GM21528 (cell line): ENCODE results near the gene EML6.

Experiments
- ATAC-seq: cut with Tn5 transposase; IDR thresholded peaks from one replicate; pipeline ENCODE4 v1.9.1; 2021; ENCODE audit warnings: mild to moderate bottlenecking, moderate library complexity; ENCODE audit not compliant: unreplicated experiment, low FRiP score

EML6 gene

DNA sequence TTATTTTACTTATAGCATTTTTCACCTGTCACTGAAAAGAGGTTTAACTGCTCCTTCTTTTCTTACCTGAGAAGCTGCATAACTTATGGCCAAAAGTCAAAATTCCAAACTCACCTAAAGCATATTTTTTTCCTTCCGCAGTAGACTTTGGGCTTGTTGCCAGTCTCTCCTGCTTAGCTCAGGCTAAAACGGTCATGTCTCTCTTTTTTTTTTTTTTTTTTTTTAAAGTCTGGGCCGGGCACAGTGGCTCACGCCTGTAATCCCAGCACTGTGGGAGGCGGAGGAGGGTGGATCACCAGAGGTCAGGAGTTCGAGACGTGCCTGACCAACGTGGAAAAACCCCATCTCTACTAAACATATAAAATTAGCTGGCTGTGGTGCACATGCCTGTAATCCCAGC lies 213.3 kb downstream of the EML6 start:
- ATAC-seq: no peak

DNA sequence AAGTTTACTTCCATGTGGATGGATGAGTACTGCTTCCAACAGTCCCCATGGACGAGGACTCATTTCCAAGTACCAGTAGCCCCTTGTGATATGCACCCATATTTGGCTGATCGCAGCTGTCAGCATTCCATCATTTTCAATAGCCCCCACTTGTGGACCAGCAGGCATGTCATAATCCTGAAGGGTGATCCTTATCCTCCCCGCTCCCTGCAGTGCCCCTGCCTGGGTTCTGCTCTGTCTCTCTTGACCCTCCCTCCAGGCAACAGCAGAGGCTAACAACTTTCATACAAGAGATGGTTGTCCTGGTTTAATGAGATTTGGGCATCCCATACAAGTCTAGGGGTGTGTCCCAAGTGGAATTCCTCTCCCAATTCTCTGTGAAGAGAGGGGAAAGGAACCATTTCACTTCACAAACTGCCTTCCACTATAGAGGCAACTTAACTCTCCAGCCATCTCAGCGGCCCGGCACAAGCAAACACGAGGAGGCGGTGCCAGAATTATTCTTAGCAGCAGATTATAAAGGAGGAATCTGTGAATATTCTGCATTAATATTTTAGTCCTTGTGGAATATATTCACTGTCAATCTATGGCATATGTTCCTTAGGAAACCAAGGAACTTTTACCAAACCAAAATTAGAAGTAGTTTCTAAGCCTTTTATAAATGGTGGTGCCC lies 216.1 kb downstream of the EML6 start:
- no peak for ATAC-seq

DNA sequence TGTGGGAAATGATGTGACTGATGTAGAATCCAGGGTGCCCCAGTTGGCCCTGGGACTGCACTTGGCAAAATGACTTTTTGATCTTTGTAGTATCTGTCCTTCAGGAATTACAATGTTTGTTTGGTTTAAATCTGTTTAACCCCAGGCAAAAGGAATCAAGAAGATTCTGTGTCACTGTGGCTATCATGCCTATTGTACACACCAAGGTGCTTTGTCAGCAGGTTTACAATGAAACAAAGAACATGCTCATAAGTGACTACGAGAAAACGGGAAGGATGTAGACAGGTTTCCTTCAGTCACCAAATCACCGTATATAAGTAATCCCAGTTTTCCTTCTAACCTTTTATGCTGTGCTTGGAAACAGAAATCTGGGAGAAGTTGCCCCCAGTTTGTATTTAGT lies 217.3 kb downstream of the EML6 start:
- ATAC-seq: no peak

DNA sequence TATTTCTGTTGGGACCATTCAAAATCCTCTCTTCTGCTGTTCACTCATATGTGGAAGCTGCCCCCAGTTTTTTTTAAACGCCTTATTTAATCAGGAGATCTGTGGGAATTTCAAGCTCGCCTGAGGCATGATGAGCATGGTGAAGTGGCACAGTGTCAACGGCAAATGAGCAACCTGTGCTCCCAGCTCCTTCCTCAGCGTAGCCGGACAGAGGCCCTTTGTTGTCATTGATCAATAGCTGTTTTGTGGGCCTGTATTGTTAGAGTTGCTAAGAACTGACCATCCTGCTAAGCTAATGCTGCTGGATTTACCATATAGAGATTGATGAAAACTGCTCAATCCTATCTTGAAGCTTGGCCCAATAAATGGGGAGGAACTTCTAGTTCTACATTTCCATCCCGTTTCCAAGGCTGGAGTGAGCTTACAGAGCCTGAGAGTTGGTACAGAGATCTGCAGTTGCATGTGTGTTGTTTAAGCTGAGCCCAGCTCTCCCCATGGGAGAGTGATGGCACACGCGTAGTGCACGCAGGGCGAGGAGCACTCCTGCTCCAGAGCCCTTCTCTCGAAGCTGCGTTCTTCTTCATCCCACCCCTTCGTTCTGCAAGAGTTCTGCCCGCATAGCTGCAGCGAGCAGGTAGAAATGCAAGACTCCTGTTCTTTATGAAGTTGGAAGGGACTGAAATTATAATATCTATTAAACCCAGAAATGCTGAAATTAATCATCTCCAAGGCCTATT lies 218.0 kb downstream of the EML6 start:
- ATAC-seq: no peak

DNA sequence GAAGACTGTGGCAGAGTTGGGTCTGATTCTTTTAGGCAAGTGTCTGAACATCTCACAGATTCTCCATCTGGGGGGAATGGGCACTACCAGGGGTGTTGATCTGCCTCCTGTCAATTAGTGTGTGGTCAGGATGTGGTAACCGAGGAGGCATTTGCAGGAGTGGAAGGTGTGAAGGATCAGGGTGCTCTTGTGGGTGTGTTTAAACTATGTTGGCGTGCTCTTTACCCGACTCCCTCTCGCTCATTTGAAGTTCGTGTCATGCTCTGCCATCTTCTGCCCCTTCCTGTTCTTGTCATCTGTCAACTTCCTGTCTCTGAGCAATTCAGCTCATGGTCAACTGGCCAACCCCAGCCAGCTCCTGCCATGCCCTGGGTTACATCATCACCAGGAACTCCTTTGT lies 218.9 kb downstream of the EML6 start:
- ATAC-seq: no peak

DNA sequence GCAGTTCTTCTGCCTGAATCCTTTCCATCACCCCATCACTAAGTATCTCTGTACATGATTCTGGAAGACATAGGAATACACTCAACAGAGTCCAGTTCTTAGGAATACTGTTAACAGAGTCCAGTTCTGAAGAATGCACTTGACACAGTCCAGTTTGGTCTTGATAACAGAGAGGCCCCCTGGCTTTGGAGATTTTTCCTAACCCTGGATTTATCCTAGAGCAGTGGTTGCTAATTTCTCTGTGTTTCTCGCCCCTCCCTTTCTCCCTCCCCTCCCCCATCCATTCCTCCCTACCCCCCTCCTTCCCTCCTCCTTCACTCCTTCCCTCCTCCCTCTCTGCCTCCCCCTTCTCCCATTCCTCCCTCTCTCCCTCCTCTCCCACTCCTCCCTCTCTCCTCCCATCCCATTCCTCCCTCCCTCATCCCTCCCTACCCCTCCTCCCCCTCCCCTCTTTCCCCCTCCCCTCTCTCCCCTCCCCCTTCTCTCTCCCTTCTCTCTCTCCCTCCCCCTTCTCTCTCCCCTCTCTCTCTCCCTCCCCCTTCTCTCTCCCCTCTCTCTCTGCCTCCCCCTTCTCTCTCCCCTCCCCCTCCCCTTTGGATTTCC lies 221.4 kb downstream of the EML6 start:
- no peak for ATAC-seq

DNA sequence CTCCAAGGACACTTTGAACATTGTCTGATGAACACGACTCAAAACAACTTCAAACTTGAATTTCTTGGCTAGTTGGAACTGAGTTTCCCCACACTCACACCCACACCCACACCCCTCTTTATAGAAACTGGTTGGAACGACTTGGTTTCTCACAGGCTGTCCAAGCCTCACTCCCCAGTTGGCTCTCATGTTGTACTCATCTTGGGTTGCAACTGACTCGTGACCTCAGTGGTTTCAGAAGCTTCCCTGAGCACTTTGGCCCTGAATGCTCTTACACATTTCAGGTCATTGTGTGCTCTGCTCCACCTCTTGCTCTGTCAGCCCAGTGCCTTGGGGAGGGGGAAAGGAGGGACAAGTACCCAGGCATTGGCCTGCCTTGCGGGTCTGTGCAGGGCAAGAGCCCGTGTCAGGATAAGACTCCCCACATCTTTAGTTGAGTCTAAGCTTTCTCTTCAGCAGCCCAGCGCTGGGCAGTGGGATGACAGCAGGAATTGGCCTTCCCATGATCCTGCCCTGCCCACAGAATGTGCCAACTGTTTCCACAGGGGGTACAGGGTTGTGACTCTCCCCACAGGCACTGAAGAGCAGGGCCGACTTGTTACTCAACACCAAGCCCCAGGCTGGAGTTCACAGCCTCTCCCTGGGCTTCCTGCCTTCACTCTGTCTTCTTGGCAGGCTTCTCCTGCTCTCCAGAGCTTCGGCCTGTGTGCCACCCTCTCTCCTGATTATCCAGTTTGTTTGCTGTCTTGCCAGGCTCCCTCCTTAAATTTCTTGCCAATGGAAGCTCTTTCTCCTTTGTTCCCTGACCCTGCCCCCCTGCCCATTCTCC lies 222.1 kb downstream of the EML6 start:
- ATAC-seq: no peak

DNA sequence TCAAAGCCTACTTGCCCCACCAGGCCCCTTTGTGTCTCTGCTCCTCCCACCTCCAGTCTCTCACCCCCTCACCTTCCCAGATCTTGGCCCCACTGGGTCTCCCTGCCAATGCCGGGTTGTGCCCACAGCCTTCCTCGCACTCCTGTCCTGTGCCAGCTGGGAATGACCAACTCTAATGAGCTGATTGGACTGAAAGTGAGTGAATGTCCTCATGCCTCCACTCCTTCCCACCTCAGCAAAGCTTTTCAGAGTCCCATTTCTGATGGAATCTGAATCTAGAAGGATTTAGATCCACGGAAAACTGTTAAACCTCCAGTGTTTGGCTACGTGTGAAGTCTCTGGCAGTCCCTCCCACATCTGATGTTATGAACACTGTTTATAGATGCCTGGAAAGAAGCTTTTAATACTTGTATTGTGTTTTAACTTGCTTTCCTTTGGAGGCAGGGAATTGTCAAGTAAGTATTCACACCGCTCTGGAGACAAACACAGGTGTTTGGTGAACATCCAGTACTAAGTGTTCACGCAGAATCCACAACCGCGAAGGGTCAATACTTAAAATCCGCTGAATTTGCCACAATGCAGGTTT lies 222.9 kb downstream of the EML6 start:
- no peak for ATAC-seq

DNA sequence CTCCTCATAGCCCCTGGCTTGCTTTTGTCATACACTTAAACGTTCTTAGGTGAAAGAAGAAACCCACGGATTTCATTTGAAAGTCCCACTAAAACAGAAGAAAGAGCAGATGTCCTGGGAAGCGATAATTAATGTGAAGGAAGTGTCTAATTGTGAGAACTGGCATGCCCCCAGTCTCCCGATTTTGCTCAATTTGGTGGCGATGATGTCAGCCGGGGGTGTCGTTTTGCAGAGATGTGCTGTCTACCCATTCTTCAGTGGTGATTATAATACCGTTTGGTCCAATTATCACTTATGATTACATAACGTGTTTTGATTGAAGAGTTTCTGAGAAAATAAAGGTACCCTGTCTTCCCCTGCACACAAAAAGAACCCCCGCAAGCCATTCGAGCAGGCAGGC lies 223.7 kb downstream of the EML6 start:
- ATAC-seq: no peak

DNA sequence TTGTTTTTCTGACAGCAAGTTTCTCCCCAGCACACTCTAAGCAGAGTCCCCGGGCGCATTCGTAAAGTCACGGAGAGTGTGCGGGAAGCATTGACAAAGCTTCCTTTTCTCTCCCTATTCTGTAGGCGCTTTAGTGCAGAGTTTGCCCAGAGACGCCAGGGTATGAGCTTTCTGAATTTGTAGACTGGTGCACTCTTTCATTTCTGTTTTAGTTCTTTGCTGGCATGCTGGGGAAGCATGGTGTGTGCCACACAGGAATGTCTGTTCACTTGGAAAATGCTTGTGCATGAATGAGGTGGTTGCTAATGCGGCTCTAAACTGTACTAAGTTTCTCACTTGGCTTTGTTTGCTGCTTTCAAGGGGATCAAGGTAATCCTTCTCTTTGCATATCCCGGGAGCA lies 224.2 kb downstream of the EML6 start:
- no peak for ATAC-seq

DNA sequence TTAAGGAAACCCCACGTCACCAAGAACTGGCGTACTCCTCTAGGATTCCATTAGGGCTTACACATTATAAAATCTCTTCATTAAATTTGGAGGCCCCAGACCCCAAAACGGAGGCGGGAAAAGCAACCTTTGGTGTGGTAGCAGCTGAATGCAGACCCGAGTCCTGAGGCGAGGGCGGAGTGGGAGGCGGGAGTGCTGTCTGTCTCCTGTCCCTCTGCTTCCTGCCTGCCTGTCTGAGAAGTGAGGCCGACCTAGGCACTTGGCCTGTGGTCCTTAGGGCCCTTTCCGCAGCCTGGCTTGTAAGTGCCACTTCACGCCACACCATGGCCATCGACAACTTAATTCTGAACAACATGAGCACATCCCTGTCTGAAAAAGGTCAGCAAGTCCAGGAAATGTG lies 224.7 kb downstream of the EML6 start:
- no peak for ATAC-seq

DNA sequence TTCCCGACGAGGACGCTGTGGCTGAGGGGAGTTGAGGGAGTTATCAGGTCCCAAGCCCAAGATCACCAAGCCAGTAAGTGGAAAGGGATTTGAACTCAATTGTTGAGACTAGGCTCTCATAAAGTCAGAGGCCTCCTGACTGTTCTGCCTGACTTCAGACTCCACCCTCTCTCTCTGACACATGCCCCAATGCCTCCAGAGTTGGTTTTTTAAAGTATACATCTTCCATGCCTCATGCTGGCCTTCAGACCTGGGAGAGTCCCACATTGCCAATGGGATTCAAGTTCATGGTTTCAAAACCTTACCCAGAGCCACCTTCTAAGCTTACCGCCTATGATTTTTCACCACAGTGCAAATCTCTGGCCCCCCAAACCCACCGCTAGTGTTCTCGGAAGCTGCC lies 226.0 kb downstream of the EML6 start:
- no peak for ATAC-seq

DNA sequence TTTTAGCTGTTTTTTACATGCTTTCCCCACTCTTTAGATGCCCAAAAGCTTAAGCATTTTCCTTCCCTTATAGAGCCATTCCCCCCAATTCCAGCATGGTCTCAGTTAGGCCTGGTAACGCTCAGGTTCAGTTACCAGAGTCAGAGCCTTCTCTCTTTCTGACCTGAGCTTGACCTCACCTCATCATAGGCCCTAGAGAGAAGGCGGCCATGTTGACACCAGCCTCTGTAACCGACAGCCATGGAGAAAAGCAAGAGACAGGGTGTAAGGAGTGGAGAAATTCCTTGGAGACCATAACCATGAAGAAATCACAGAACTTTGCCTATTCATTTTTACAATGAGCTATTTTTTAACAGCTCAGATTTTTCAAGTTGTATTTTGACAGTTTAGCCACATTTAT lies 227.3 kb downstream of the EML6 start:
- no peak for ATAC-seq

DNA sequence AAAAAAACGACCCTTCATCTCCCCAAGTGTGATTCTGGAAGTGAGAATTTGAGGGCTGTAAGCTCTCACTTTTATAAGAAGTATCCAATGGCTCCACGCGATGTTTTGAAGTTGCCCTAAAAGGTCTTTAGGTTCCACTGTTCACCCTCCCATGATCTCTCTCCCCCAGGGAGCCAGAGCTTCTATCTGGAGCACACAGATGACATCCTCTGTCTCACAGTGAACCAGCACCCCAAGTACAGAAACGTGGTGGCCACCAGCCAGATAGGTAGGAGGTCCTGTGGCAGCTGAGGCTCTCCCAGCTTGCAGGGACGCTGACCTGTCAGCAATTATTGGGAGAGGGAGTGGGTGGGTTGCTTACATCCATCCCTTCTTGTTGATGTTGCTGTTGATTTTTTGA lies 229.0 kb downstream of the EML6 start:
- no peak for ATAC-seq

DNA sequence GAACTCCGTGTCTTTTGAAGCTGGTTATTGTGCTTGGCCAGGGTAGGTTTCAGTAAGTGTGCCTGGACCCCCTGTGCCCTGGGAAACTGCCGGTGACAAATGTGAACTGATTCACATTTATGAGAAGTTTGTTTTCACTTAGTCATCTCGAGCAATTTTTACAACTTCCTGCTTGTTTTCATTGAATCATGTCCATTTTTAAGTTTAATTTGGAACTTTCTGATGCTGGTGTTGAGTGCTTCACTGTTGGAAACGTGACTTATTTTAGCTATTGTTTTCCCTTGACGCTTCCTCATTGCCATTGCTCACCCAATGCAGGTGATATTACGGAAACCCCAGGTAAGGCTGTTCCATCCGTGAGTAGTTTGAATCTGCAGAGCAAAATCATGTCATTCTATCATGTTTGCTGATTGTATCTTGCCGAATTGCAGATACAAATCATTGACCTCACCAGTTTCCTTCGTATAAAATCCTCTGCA lies 229.6 kb downstream of the EML6 start:
- ATAC-seq: no peak

DNA sequence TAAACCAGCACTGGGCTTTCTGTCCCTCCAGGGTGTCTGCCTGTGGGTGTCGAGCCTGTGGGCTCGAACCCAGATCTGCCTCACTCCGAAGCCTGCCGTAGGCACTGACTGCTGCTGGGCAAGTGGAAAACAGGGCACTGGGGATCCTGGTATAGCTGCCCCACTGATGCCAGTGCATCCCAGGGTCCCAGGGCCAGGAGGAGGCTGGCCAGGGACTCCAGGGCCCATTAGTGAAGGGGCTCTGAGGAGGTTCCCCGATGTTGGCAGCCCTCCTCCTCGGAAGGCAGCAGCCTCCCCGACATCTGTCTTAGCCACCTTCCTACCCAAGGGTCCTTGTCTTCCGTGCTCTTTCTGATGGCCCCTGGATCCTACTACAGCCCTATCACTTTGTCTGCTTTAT lies 230.7 kb downstream of the EML6 start:
- no peak for ATAC-seq

DNA sequence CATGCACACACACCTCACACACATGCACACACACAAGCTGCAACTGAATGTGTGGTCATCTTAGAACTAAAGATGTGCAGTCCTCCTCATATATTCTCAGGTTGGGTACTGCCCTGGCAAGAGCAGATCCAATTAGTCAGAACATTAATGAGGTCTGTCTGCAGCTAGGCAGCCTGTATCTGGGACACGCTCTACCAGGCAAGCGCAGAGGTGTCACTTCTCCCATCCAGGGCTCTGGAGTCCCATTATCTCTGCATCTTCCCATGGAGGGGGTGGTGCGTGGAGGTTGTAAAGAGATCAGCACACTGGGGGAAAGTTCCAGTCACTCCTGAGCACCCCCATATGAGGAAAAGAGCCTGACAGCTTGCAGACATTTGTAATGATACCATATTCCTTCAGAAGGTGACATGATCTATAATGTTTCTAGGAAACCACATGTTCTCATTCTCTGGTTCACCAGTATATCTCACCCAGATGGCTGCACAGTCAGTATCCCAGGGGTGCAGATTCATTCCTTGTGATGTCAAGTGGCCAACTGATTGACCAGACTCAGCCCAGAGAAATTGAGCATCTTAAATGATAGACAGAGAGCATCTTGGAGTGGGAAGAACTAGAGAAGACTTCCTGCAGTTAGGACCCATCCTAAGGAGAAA lies 231.4 kb downstream of the EML6 start:
- no peak for ATAC-seq

DNA sequence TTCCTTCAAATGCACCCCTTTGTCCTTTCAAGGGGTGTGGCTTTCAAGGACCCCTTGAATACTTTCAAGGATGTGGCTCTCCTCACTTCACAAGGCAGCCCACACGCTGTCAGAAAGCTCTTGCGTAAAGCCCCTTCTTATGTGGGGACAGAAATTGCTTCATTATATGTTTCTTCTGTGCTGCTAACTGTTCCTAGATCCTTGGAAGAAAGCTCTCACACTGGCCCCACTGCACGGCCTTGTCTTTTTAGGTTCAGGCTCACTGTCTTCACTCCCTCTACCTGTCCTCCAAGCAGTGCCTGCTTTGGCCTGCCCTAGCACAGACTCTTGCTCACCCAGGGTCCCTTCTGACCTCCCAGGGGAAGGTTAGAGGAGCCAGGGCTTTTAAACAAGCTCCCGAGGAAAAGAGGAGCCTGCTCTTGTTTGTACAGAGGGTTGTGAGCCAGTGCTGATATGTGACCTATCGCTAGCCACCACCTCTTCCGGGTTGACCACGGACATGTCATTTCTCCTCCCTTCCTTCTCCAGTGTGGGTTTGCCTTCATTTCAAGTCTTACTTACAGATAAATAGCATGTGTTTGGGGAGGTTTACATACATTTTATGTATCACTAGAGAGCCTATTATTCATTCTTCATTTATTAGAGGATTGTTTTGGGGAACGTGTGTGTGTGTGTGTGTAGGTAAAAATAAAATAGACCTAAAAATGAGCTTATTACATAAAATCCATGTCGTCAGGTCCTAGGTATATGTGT lies 232.1 kb downstream of the EML6 start:
- no peak for ATAC-seq

DNA sequence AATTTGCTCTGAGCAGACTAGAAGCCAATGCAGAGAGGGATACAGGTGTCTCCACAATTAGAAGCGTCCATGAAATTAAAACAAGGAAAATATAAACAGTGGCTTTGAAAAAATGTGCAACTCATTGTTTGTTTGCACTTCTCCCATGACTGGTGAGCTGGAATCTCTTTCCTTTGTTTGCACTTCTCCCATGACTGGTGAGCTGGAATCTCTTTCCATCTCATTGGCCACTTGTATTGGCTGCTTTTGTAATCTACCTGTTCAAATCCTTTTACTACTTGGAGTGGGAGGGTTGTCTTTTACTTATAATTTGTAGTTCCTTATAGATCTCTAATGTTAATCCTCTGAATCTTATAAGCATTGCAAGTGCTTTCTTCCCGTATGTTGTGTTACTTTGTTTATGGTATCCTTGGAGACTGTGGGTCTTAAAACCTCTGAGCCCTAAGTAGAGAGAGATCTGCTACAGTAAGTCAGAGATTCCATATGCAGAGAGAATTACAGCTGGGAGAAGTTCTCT lies 232.7 kb downstream of the EML6 start:
- no peak for ATAC-seq
